Loucy (cell line): ENCODE results near the gene ETFA.
"Not testable (repeated sequence)": the region's sequence is repeated elsewhere in the genome, so short reads cannot be mapped to it uniquely, and the experiment has no call there.

Experiments
- H2AFZ ChIP-seq: fragments of 200-600 bp; sonication (generic); 2 replicates; pipeline ENCODE4 v1.6.0; 2016; ENCODE audit warnings: antibody characterized with exemption, mild to moderate bottlenecking, low read length, moderate library complexity
- H3F3A ChIP-seq: fragments of 200-600 bp; 2 replicates; pipeline ENCODE4 v1.6.0; 2016; ENCODE audit warnings: antibody characterized with exemption, low read depth, mild to moderate bottlenecking
- H3K27me3 ChIP-seq: fragments of 200-600 bp; sonication (generic); 2 replicates; pipeline ENCODE4 v1.6.1; 2014; ENCODE audit warnings: low read length, mild to moderate bottlenecking; ENCODE audit not compliant: insufficient read depth, poor library complexity, severe bottlenecking
- H3K36me3 ChIP-seq: fragments of 200-600 bp; sonication (generic); 2 replicates; pipeline ENCODE4 v1.6.1; 2016; ENCODE audit warnings: low read length; ENCODE audit not compliant: insufficient read depth
- H3K4me1 ChIP-seq: fragments of 200-600 bp; sonication (generic); 2 replicates; pipeline ENCODE4 v1.5.1; 2014; ENCODE audit warnings: low read length, mild to moderate bottlenecking; ENCODE audit not compliant: insufficient read depth, poor library complexity, severe bottlenecking
- H3K4me2 ChIP-seq: fragments of 200-600 bp; sonication (generic); 2 replicates; pipeline ENCODE4 v1.6.0; 2014; ENCODE audit warnings: antibody characterized with exemption, low read length, low read depth, mild to moderate bottlenecking; ENCODE audit not compliant: poor library complexity, severe bottlenecking
- H3K4me3 ChIP-seq: fragments of 200-600 bp; sonication (generic); 2 replicates; pipeline ENCODE4 v1.5.1; 2014; ENCODE audit warnings: low read length, mild to moderate bottlenecking, mixed read lengths; ENCODE audit not compliant: poor library complexity, severe bottlenecking
- H3K79me2 ChIP-seq: fragments of 200-600 bp; sonication (generic); 2 replicates; pipeline ENCODE4 v1.6.1; 2014; ENCODE audit warnings: low read length; ENCODE audit not compliant: insufficient read depth
- H3K9ac ChIP-seq: fragments of 200-600 bp; sonication (generic); 2 replicates; pipeline ENCODE4 v1.6.0; 2014; ENCODE audit warnings: mild to moderate bottlenecking, low read depth, low read length, moderate library complexity; ENCODE audit not compliant: poor library complexity, severe bottlenecking
- H3K9me2 ChIP-seq: fragments of 200-600 bp; sonication (generic); replicated peaks from 2 replicates; pipeline ENCODE4 v1.6.1; 2016; ENCODE audit warnings: low read depth, low read length, mixed read lengths
- H3K9me3 ChIP-seq: fragments of 200-600 bp; sonication (generic); 2 replicates; pipeline ENCODE4 v1.6.1; 2014; ENCODE audit warnings: mild to moderate bottlenecking, antibody characterized with exemption, low read length, low read depth; ENCODE audit not compliant: insufficient read depth
- H4K20me1 ChIP-seq: fragments of 200-600 bp; sonication (generic); 2 replicates; pipeline ENCODE4 v1.6.0; 2014; ENCODE audit warnings: antibody characterized with exemption, low read length, mild to moderate bottlenecking; ENCODE audit not compliant: insufficient read depth, poor library complexity, severe bottlenecking
- EZH2phosphoT487 ChIP-seq: fragments of 200-600 bp; IDR thresholded peaks from 2 replicates; pipeline ENCODE4 v1.6.1; 2018; ENCODE audit warnings: antibody characterized with exemption, mild to moderate bottlenecking, moderate library complexity, borderline replicate concordance
- TF ChIP-seq, protein P1 (sequence below): fragments of 200-600 bp; sonication (generic); conservative IDR thresholded peaks from 2 replicates; pipeline ENCODE4 v1.5.1; 2014; ENCODE audit warnings: mild to moderate bottlenecking, antibody characterized with exemption, low read length

The ETFA gene

DNA sequence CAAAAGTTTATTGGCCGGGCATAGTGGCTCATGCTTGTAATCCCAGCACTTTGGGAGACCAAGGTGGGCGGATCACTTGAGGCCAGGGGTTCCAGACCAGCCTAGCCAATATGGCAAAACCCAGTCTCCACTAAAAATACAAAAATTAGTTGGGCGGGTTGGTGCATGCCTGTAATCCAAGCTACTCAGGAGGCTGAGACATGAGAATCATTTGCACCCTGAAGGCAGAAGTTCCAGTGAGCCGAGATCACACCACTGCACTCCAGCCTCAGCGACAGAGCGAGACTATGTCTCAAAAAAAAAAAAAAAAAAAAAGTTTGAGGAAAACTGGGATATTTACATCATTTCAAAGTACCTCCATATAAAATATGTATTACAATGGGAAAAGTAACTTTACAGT is 40.4 kb downstream of the ETFA start:
- Histone ChIP-seq H3K4me1 (no peaks in the 10 kb centered on the region), H3K79me2 (no peaks in the 10 kb centered on the region), H3K36me3 (peaks cover 91% of the 10 kb centered on the region), H3K9ac (no peak overlapping the region), H3K9me2 (no peaks in the 10 kb centered on the region), H4K20me1 (no peaks in the 10 kb centered on the region), H3K9me3 (peaks cover 33% of the 10 kb centered on the region; the same call in 1 of the 2 replicates), H3F3A (no peaks in the 10 kb centered on the region), H3K4me3 (no peak overlapping the region), H3K27me3 (no peaks in the 10 kb centered on the region), H2AFZ (no peak overlapping the region), H3K4me2 (no peak overlapping the region)
- TF ChIP-seq, protein P1, sequence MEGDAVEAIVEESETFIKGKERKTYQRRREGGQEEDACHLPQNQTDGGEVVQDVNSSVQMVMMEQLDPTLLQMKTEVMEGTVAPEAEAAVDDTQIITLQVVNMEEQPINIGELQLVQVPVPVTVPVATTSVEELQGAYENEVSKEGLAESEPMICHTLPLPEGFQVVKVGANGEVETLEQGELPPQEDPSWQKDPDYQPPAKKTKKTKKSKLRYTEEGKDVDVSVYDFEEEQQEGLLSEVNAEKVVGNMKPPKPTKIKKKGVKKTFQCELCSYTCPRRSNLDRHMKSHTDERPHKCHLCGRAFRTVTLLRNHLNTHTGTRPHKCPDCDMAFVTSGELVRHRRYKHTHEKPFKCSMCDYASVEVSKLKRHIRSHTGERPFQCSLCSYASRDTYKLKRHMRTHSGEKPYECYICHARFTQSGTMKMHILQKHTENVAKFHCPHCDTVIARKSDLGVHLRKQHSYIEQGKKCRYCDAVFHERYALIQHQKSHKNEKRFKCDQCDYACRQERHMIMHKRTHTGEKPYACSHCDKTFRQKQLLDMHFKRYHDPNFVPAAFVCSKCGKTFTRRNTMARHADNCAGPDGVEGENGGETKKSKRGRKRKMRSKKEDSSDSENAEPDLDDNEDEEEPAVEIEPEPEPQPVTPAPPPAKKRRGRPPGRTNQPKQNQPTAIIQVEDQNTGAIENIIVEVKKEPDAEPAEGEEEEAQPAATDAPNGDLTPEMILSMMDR, result no peak
- TF ChIP-seq EZH2phosphoT487, result no peak

- no peaks in the 10 kb centered on the region for H4K20me1 ChIP-seq
- H3K9ac ChIP-seq, result no peak overlapping the region
- TF ChIP-seq EZH2phosphoT487, result no peak
- TF ChIP-seq, protein P1, result no peak
- H3K9me3 ChIP-seq, result peaks cover 63% of the 10 kb centered on the region; the same call in 1 of the 2 replicates
- H3K4me3 ChIP-seq, result no peak overlapping the region
- H3K4me1 ChIP-seq, result no peaks in the 10 kb centered on the region
- H3F3A ChIP-seq, result no peaks in the 10 kb centered on the region
- no peaks in the 10 kb centered on the region for H3K27me3 ChIP-seq
- H3K9me2 ChIP-seq, result no peaks in the 10 kb centered on the region
- no peak overlapping the region for H3K4me2 ChIP-seq
- H3K79me2 ChIP-seq, result no peaks in the 10 kb centered on the region
- H2AFZ ChIP-seq, result no peak overlapping the region
- H3K36me3 ChIP-seq, result peaks cover 99% of the 10 kb centered on the region
Measured at GRCh38 chr15:76267077-76267476, 44.2 kb downstream of the ETFA start.

- not testable (repeated sequence) for H3K79me2 ChIP-seq, H3K27me3 ChIP-seq, H3K9ac ChIP-seq, H4K20me1 ChIP-seq, H3K4me3 ChIP-seq, H3K4me1 ChIP-seq, H2AFZ ChIP-seq, H3K9me2 ChIP-seq, H3K4me2 ChIP-seq, H3F3A ChIP-seq
- Histone ChIP-seq H3K9me3 (peaks cover 63% of the 10 kb centered on the region; the same call in 1 of the 2 replicates), H3K36me3 (peaks cover 100% of the 10 kb centered on the region)
Measured at GRCh38 chr15:76265769-76266168, 45.5 kb downstream of the ETFA start.

- Histone ChIP-seq H3K4me1 (no peaks in the 10 kb centered on the region), H3K27me3 (no peaks in the 10 kb centered on the region), H4K20me1 (no peaks in the 10 kb centered on the region), H3K9ac (no peak overlapping the region), H3F3A (no peaks in the 10 kb centered on the region), H3K4me2 (no peak overlapping the region), H2AFZ (no peak overlapping the region), H3K9me3 (peaks cover 27% of the 10 kb centered on the region; the same call in 1 of the 2 replicates), H3K9me2 (no peaks in the 10 kb centered on the region), H3K79me2 (no peaks in the 10 kb centered on the region), H3K4me3 (no peak overlapping the region), H3K36me3 (peaks cover 84% of the 10 kb centered on the region)
- no peak for TF ChIP-seq EZH2phosphoT487
- TF ChIP-seq, protein P1, result no peak
Measured at GRCh38 chr15:76260246-76260938, 50.9 kb downstream of the ETFA start.
